GM12878 (cell line): Measurements from ENCODE around the gene ADGRL2. TPM values are rescaled to one million over a fixed set of nuclear protein-coding genes. Genes with fewer than 3 reads are reported as not detected.

Source experiments
- ATAC-seq: fragments of 200-7000 bp; cut with Tn5 transposase; 3 replicates; pipeline ENCODE4 v1.9.1; 2020; ENCODE audit warnings: mild to moderate bottlenecking, moderate library complexity
- BruUV-seq: library from RNA; stranded (reverse); fragments of 400-500 nt; replicated peaks from 2 replicates; lab custom pipeline; 2021; lab: Mats Ljungman, UMichigan
- CTCF ChIA-PET: fragments of 300-600 bp; sonication (Branson Sonifier 250); formaldehyde crosslinking; extraction: SDS; loops from one replicate; lab custom pipeline; 2021; ENCODE audit warnings: inconsistent platforms; lab: Yijun Ruan, JAX
- POLR2A ChIA-PET: fragments of 350-600 bp; formaldehyde crosslinking; extraction: SDS; loops from one replicate; lab custom pipeline; 2021; ENCODE audit warnings: inconsistent platforms; lab: Charles Lee
- RAD21 ChIA-PET: fragments of 300-600 bp; sonication (Branson Sonifier 250); formaldehyde crosslinking; loops from one replicate; lab custom pipeline; 2023; ENCODE audit warnings: antibody characterized with exemption; ENCODE audit not compliant: unreplicated experiment; lab: Charles Lee
- SMC1A ChIA-PET: fragments of 300-600 bp; sonication (Branson Sonifier 250); formaldehyde crosslinking; loops from one replicate; lab custom pipeline; 2023; ENCODE audit not compliant: unreplicated experiment, uncharacterized antibody; lab: Charles Lee
- DNase-seq: peaks from one replicate; pipeline ENCODE4 v3.0.0-alpha.2; 2011; ENCODE audit warnings: low read depth, low spot score
- FAIRE-seq: peaks from 3 replicates; lab custom pipeline; 2011; peaks lifted over from hg19 to GRCh38; lab: Jason Lieb, UNC
- H2AFZ ChIP-seq: 2 replicates; pipeline ENCODE4 v1.6.0; 2011; ENCODE audit warnings: low read depth, low read length, control low read depth; ENCODE audit not compliant: control insufficient read depth
- H3K27ac ChIP-seq: 2 replicates; pipeline ENCODE4 v1.5.1; 2011; ENCODE audit warnings: control low read depth; ENCODE audit not compliant: control insufficient read depth, insufficient read depth
- H3K27me3 ChIP-seq, 2 experiments: replicated peaks in 1 of 2; 2 replicates each; pipeline versions ENCODE4 v1.6.0 to v1.6.1; 2011; ENCODE audit warnings: low read length in 1 of 2; ENCODE audit not compliant: control insufficient read depth in 2 of 2, insufficient read depth in 2 of 2
- H3K36me3 ChIP-seq, 2 experiments: 2 replicates each; pipeline ENCODE4 v1.5.1; 2011; ENCODE audit warnings: low read length in 1 of 2; ENCODE audit not compliant: control insufficient read depth in 2 of 2, insufficient read depth in 2 of 2
- H3K4me1 ChIP-seq: 2 replicates; pipeline ENCODE4 v1.6.1; 2011; ENCODE audit warnings: mild to moderate bottlenecking, low read length, moderate library complexity, mixed read lengths; ENCODE audit not compliant: control insufficient read depth, insufficient read depth
- H3K4me2 ChIP-seq: 2 replicates; pipeline ENCODE4 v1.6.0; 2011; ENCODE audit warnings: control low read depth; ENCODE audit not compliant: control insufficient read depth, insufficient read depth
- H3K4me3 ChIP-seq: fragments of 200-600 bp; sonication (generic); 2 replicates; pipeline ENCODE4 v1.5.1; 2016
- H3K79me2 ChIP-seq: 2 replicates; pipeline ENCODE4 v1.6.0; 2011; ENCODE audit warnings: low read length; ENCODE audit not compliant: control insufficient read depth, insufficient read depth
- H3K9ac ChIP-seq: 2 replicates; pipeline ENCODE4 v1.8.0; 2011; ENCODE audit warnings: low read length, control low read depth, mixed read lengths; ENCODE audit not compliant: control insufficient read depth, insufficient read depth
- H3K9me3 ChIP-seq: replicated peaks from 3 replicates; pipeline ENCODE4 v1.5.1; 2011; ENCODE audit warnings: mild to moderate bottlenecking, low read length; ENCODE audit not compliant: control insufficient read depth, insufficient read depth
- H4K20me1 ChIP-seq: 2 replicates; pipeline ENCODE4 v1.6.0; 2011; ENCODE audit not compliant: control insufficient read depth, insufficient read depth
- BMI1 ChIP-seq: fragments of 450-650 bp; IDR thresholded peaks from 2 replicates; pipeline ENCODE4 v1.6.1; 2016; ENCODE audit warnings: mild to moderate bottlenecking, moderate library complexity, borderline replicate concordance
- EGR1 ChIP-seq, 2 experiments: IDR thresholded peaks; 1 replicate in 1 of 2; 2 replicates in 1 of 2; pipeline ENCODE4 v1.6.1; 2011 to 2012; ENCODE audit warnings: low read depth in 2 of 2, low read length in 2 of 2, borderline replicate concordance in 1 of 2, mild to moderate bottlenecking in 1 of 2, moderate library complexity in 1 of 2
- ETV6 ChIP-seq, 2 experiments: fragments of 450-650 bp in 1 of 2; IDR thresholded peaks in 1 of 2; conservative IDR thresholded peaks in 1 of 2; 2 replicates each; pipeline ENCODE4 v1.6.1; 2014; ENCODE audit warnings: antibody characterized with exemption in 1 of 2, borderline replicate concordance in 1 of 2, low read depth in 1 of 2, mild to moderate bottlenecking in 1 of 2, moderate library complexity in 1 of 2
- FOS ChIP-seq: IDR thresholded peaks from 3 replicates; pipeline ENCODE4 v1.6.1; 2011; ENCODE audit warnings: borderline replicate concordance; ENCODE audit not compliant: insufficient read length; ENCODE audit errors: extremely low read depth
- FOXK2 ChIP-seq: fragments of 450-650 bp; IDR thresholded peaks from 2 replicates; pipeline ENCODE4 v1.6.1; 2017; ENCODE audit warnings: mild to moderate bottlenecking, moderate library complexity
- NBN ChIP-seq: fragments of 450-650 bp; IDR thresholded peaks from 2 replicates; pipeline ENCODE4 v1.6.1; 2016
- PAX5 ChIP-seq: IDR thresholded peaks from 2 replicates; pipeline ENCODE4 v1.6.1; 2011; ENCODE audit warnings: low read depth, low read length, borderline replicate concordance
- PAX8 ChIP-seq: fragments of 450-650 bp; IDR thresholded peaks from 2 replicates; pipeline ENCODE4 v1.6.1; 2017; ENCODE audit warnings: mild to moderate bottlenecking, moderate library complexity
- POU2F2 ChIP-seq: IDR thresholded peaks from 3 replicates; pipeline ENCODE4 v1.6.1; 2011; ENCODE audit warnings: low read depth, mild to moderate bottlenecking, low read length, borderline replicate concordance
- RB1 ChIP-seq: fragments of 450-650 bp; formaldehyde crosslinking; IDR thresholded peaks from 2 replicates; pipeline ENCODE4 v1.6.1; 2017; ENCODE audit warnings: mild to moderate bottlenecking, borderline replicate concordance
- RCOR1 ChIP-seq: conservative IDR thresholded peaks from 2 replicates; pipeline ENCODE4 v1.6.1; 2012; ENCODE audit warnings: low read depth, low read length, improper control_type of control experiment
- TCF12 ChIP-seq: IDR thresholded peaks from 2 replicates; pipeline ENCODE4 v1.6.1; 2011; ENCODE audit warnings: low read depth, mild to moderate bottlenecking, low read length
- YY1 ChIP-seq: IDR thresholded peaks from 2 replicates; pipeline ENCODE4 v1.6.1; 2011; ENCODE audit warnings: low read depth, mild to moderate bottlenecking, low read length
- ZBED1 ChIP-seq: IDR thresholded peaks from 2 replicates; pipeline ENCODE4 v1.6.1; 2016; ENCODE audit warnings: borderline replicate concordance
- ZNF274 ChIP-seq: IDR thresholded peaks from one replicate; pipeline ENCODE4 v1.8.0; 2011; ENCODE audit not compliant: insufficient read length, insufficient read depth
- whole genome bisulfite sequencing: methylation state at CpG from one replicate; pipeline ENCODE4 v1.1.6; 2016; ENCODE audit warnings: low lambda C conversion rate; ENCODE audit not compliant: insufficient replicate concordance, insufficient coverage; ENCODE audit errors: missing lambda C conversion rate; 5-methylcytosine and 5-hydroxymethylcytosine counted together
- in situ Hi-C: fragments of 300-500 bp; cut with MboI; formaldehyde crosslinking; loops from 9 replicates; pipeline ENCODE4 v1.14.3; 2018; ENCODE audit warnings: mixed read lengths
- intact Hi-C: fragments of 100-400 bp; cut with micrococcal nuclease; formaldehyde crosslinking; loops from one replicate; pipeline ENCODE4 v1.14.2; 2022; ENCODE audit not compliant: unreplicated experiment
- polyA plus RNA-seq, 11 experiments: library from polyadenylated mRNA; depleted of rRNA in 4 of 11; unstranded in 6 of 11; stranded (reverse) in 5 of 11; fragments of >200 nt; fragmentation: Nextera tagmentation in 4 of 11; fragmentation: Illumina TruSeq in 1 of 11; extraction: Ambion mirVana in 4 of 11; extraction: Trizol in 1 of 11; gene quantifications; 1 replicate in 1 of 11; 2 replicates in 10 of 11; pipeline versions ENCODE4 v1.2.1 to v1.2.3, GENCODE V29; 2011 to 2016; ENCODE audit warnings: inconsistent platforms in 2 of 11, missing spikeins in 2 of 11, low read depth in 1 of 11
- total RNA-seq, 4 experiments: library from RNA; depleted of rRNA in 3 of 4; stranded (reverse); fragments of >200 nt in 3 of 4; fragmentation: Illumina TruSeq in 1 of 4; extraction: Trizol in 1 of 4; gene quantifications; 2 replicates each; pipeline versions ENCODE4 v1.2.1 to v1.2.3, GENCODE V29; 2013 to 2021
- TF ChIP-seq, protein P1 (sequence below): IDR thresholded peaks from 2 replicates; pipeline ENCODE4 v1.6.1; 2012; ENCODE audit warnings: mild to moderate bottlenecking, low read depth, low read length
- TF ChIP-seq, protein P2 (sequence below): fragments of 450-650 bp; IDR thresholded peaks from 2 replicates; pipeline ENCODE4 v1.6.1; 2017; ENCODE audit warnings: borderline replicate concordance
- TF ChIP-seq, protein P3 (sequence below): IDR thresholded peaks from 2 replicates; pipeline ENCODE4 v1.6.1; 2012; ENCODE audit warnings: low read depth, low read length, improper control_type of control experiment
- TF ChIP-seq, protein P4 (sequence below): fragments of 450-650 bp; conservative IDR thresholded peaks from 2 replicates; pipeline ENCODE4 v1.6.1; 2017; ENCODE audit warnings: mild to moderate bottlenecking, moderate library complexity

Gene ADGRL2
- total and polyA plus RNA-seq, 10 of the 15 experiments (the other 5 are each of a cell fraction or from before 2014, with no cell fraction given), result 0.03 to 13.6 (median 0.21) TPM

DNA sequence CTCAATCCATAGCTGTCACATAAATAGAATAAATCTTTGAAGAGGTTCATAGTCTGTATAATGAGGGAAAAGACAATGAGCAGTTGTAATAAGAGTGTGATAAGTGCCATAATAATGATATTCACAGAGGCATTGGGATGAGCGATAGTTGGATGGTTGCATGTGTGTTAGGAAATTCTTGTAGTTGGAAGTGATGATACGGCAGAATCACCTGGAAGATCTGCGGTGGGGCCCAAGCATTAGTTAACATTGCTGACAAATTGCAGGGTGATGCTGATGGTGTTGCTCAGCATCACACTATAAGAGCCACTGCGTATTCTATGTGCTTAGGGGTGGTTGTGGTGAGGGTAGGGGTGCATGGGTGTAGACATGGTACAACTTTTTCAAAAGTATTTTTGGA lies 41.1 kb downstream of the ADGRL2 start:
- in situ Hi-C loops, result no loop called here
- H3K4me2 ChIP-seq, result no peak overlapping the region
- H3K36me3 ChIP-seq, result no peaks in the 10 kb centered on the region
- H3K27ac ChIP-seq, result no peak overlapping the region
- FAIRE-seq, result no peak
- no peaks in the 10 kb centered on the region for H3K9me3 ChIP-seq
- ChIA-PET CTCF (no interaction called here), SMC1A (no interaction called here), RAD21 (no interaction called here), POLR2A (no interaction called here)
- 33% methylated on average over 4 of the region's 4 CpGs for WGBS
- ATAC-seq, result no peak; the same call in 2 of the 3 replicates
- BruUV-seq, result no TSS peak
- DNase-seq, result no peak
- TF ChIP-seq TCF12, result no peak
- TF ChIP-seq ZBED1, result no peak
- no peak for TF ChIP-seq RB1
- TF ChIP-seq POU2F2, result no peak
- no peak for TF ChIP-seq FOXK2
- no peak for TF ChIP-seq NBN
- TF ChIP-seq EGR1 (IDR thresholded peaks at IDR 0.05; ENCODE audit: borderline replicate concordance in 1 of 2, low read depth in 2 of 2, low read length in 2 of 2), result no peak
- no peak for TF ChIP-seq FOS
- TF ChIP-seq RCOR1, result no peak
- no peak for TF ChIP-seq ZNF274
- no peak for TF ChIP-seq PAX5
- TF ChIP-seq PAX8, result no peak
- TF ChIP-seq BMI1, result no peak
- no peak for TF ChIP-seq ETV6 (conservative IDR thresholded peaks at IDR 0.05 in 1 of 2, IDR thresholded peaks at IDR 0.05 in 1 of 2; ENCODE audit: borderline replicate concordance in 1 of 2, low read depth in 1 of 2)
- TF ChIP-seq, protein P1, sequence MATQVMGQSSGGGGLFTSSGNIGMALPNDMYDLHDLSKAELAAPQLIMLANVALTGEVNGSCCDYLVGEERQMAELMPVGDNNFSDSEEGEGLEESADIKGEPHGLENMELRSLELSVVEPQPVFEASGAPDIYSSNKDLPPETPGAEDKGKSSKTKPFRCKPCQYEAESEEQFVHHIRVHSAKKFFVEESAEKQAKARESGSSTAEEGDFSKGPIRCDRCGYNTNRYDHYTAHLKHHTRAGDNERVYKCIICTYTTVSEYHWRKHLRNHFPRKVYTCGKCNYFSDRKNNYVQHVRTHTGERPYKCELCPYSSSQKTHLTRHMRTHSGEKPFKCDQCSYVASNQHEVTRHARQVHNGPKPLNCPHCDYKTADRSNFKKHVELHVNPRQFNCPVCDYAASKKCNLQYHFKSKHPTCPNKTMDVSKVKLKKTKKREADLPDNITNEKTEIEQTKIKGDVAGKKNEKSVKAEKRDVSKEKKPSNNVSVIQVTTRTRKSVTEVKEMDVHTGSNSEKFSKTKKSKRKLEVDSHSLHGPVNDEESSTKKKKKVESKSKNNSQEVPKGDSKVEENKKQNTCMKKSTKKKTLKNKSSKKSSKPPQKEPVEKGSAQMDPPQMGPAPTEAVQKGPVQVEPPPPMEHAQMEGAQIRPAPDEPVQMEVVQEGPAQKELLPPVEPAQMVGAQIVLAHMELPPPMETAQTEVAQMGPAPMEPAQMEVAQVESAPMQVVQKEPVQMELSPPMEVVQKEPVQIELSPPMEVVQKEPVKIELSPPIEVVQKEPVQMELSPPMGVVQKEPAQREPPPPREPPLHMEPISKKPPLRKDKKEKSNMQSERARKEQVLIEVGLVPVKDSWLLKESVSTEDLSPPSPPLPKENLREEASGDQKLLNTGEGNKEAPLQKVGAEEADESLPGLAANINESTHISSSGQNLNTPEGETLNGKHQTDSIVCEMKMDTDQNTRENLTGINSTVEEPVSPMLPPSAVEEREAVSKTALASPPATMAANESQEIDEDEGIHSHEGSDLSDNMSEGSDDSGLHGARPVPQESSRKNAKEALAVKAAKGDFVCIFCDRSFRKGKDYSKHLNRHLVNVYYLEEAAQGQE, result no peak
- TF ChIP-seq, protein P2, sequence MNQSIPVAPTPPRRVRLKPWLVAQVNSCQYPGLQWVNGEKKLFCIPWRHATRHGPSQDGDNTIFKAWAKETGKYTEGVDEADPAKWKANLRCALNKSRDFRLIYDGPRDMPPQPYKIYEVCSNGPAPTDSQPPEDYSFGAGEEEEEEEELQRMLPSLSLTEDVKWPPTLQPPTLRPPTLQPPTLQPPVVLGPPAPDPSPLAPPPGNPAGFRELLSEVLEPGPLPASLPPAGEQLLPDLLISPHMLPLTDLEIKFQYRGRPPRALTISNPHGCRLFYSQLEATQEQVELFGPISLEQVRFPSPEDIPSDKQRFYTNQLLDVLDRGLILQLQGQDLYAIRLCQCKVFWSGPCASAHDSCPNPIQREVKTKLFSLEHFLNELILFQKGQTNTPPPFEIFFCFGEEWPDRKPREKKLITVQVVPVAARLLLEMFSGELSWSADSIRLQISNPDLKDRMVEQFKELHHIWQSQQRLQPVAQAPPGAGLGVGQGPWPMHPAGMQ, result no peak
- TF ChIP-seq YY1, result no peak
- TF ChIP-seq, protein P3, sequence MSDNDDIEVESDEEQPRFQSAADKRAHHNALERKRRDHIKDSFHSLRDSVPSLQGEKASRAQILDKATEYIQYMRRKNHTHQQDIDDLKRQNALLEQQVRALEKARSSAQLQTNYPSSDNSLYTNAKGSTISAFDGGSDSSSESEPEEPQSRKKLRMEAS, result no peak
- TF ChIP-seq, protein P4, sequence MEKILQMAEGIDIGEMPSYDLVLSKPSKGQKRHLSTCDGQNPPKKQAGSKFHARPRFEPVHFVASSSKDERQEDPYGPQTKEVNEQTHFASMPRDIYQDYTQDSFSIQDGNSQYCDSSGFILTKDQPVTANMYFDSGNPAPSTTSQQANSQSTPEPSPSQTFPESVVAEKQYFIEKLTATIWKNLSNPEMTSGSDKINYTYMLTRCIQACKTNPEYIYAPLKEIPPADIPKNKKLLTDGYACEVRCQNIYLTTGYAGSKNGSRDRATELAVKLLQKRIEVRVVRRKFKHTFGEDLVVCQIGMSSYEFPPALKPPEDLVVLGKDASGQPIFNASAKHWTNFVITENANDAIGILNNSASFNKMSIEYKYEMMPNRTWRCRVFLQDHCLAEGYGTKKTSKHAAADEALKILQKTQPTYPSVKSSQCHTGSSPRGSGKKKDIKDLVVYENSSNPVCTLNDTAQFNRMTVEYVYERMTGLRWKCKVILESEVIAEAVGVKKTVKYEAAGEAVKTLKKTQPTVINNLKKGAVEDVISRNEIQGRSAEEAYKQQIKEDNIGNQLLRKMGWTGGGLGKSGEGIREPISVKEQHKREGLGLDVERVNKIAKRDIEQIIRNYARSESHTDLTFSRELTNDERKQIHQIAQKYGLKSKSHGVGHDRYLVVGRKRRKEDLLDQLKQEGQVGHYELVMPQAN, result no peak
- no peaks in the 10 kb centered on the region for H3K4me1 ChIP-seq
- no peaks in the 10 kb centered on the region for H3K79me2 ChIP-seq
- no peaks in the 10 kb centered on the region for H3K27me3 ChIP-seq
- intact Hi-C loops, result no loop called here
- H4K20me1 ChIP-seq, result no peaks in the 10 kb centered on the region
- no peak overlapping the region for H2AFZ ChIP-seq
- no peak overlapping the region for H3K4me3 ChIP-seq
- H3K9ac ChIP-seq, result no peak overlapping the region
